Activated gamma-delta T cell (primary cell): ENCODE data around the gene CTNNA3.
"Not testable (repeated sequence)": the region's sequence is repeated elsewhere in the genome, so short reads cannot be mapped to it uniquely, and the experiment has no call there.

Experiments
- DNase-seq: peaks from one replicate; lab custom pipeline; 2025; lab: John Stamatoyannopoulos, UW
- total RNA-seq, 2 donors: gene quantifications; one replicate each; lab custom pipeline; 2026; lab: John Stamatoyannopoulos, UW

Gene CTNNA3
- 0.17 to 0.56 reads per million in 2 donors for total RNA-seq

DNA sequence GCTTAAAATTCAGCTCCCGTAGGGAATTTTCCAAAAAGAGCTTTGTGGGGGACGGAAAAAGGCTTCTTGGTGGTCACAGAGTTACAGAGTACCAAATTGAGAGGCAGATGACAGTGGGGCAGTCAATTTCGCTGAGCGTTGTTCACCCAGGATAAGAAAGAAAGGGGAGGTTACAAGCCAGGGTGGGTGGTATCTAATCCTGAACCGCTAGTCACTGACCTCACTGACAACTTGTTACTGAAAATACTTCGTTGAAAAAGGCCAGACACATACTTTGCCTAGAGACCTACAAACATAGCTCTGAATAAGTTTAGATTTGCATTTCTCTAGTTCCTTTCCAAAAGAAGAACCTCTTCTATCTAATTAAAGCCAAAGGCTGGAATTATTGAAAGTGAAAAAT, at the start of gene CTNNA3:
Gene CTNNA3 (minus strand): TSS at position 167 of the 400 bp plus-strand sequence.
- DNase-seq, result no peak

DNA sequence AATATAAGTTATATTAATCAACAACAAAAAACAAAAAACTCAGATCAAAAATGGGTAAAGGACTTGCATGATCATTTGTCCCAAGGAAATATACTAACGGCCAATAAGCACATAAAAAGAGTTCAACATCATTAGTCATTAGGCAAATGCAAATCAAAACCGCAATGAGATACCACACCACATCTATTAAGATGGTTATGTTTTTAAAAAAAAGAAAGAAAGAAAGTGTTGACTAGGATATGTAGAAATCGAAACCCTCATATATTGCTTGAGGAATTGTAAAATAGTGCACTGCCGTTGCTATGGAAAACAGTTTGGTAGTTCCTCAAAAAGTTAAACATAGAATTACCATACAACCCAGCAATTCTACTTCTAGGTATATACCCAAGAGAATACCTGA, 39.4 kb upstream of the CTNNA3 start:
- no peak for DNase-seq

DNA sequence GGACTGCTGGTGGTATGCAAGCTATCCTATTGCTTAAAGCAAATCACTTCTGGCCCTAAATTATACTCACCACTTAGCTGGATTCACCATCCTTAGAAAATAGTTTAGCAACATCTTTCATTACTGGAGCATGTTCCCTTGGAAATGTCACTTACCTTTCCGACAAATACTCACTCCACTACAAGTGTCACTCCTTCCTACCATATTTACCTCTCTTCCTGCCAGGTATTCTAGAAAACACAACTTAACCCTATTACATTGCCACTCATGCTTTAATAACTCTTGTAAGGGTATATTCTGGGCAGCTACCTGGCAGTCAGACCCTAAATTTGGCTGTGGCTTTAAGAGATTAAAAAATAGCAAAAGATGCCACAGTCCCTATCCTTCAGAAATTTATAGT, 37.5 kb upstream of the CTNNA3 start:
- DNase-seq, result no peak

DNA sequence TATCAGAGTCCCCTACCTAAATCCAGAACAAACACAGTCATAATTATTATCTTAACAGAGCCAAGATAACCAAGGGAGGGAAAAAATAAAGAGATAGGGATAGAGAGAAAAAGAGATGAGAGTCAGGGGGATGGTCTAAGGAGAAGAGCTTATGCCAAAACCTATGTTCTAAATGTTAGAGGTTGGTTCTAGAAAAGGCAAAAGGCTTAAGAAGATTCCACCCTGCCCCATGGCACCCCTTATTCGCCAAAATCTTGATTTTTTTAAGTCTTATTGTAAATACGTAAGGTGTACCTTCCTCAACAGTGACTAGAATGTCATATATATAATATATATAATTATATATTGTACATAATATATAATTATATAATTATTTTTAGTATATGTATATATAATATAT, 29.6 kb upstream of the CTNNA3 start:
- no peak for DNase-seq

DNA sequence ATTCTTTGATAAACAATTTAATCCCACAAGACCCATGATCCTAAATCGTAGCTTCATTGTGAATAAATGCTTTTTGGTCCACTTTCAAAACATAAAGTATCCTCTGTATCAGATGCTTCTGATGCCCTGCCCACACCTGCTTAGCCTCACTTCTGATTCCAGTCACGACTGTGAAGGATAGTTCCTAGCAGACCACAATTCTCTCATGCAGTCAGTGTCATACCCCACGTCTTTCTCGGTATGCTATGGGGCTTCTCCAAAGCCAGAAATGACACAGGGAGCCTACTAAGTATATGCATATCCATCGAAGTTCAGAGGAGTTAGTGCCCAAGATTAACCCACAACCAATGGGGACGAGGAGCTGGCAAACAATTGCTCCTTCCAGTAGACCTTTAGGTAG, 27.6 kb upstream of the CTNNA3 start:
- no peak for DNase-seq

DNA sequence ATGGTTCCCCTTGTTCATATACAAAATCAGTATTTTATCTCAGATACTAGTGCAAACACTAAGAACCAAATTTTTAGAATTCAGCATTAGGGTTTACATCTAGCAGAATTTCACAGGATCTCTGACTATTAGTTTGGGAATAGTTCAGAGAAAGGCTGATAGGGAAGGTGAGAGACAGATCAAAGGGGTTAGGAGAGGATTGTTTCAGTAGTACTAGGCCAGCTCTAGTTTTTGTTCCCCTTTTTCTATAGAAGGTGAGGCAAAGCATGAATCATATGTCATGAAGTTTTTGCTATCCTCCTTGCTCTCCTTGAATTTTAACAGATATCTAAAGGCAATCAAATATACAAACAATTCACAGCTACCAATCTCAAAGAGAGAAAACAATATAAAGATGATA, 26.1 kb upstream of the CTNNA3 start:
- no peak for DNase-seq

DNA sequence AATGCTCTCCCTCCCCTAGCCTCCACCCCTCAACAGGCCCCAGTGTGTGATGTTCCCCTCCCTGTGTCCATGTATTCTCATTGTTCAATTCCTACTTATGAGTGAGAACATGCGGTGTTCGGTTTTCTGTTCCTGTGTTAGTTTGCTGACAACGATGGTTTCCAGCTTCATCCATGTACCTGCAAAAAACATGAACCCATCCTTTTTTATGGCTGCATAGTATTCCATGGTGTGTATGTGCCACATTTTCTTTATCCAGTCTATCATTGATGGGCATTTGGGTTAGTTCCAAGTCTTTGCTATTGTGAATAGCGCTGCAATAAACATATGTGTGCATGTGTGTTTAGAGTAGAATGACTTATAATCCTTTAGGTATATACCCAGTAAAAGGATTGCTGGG, 20.5 kb upstream of the CTNNA3 start:
- not testable (repeated sequence) for DNase-seq

DNA sequence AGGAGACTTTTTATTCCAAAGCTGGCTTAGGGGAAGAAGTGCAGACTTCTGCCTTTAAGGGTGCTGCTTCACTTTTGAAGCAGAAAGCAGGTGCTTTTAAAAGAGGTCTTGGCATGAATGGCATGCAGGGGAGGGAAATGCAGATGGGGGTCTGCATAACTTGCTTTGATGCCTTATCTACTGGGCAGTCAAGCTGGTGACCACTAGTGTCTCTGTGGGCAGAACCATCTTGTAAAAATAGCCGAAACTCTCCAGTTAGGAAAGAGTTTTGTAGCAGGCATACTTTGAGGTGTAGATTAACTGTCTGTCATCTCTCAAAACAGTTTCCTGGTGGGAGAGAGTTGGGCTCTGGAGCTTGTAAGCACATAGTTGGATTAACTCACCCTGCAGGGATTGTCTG, 9.9 kb upstream of the CTNNA3 start:
- DNase-seq, result no peak

DNA sequence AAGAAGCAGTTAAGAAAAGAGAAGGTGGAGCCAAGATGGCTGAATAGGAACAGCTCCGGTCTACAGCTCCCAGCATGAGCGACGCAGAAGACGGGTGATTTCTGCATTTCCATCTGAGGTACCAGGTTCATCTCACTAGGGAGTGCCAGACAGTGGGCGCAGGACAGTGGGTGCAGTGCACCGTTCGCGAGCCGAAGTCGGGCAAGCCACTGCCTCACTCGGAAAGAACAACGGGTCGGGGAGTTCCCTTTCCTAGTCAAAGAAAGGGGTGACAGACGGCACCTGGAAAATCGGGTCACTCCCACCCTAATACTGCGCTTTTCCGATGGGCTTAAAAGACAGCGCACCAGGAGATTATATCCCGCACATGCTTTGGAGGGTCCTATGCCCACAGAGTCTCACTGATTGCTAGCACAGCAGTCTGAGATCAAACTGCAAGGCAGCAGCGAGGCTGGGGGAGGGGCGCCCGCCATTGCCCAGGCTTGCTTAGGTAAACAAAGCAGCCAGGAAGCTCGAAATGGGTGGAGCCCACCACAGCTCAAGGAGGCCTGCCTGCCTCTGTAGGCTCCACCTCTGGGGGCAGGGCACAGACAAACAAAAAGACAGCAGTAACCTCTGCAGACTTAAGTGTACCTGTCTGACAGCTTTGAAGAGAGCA, 3.7 kb upstream of the CTNNA3 start:
- not testable (repeated sequence) for DNase-seq

DNA sequence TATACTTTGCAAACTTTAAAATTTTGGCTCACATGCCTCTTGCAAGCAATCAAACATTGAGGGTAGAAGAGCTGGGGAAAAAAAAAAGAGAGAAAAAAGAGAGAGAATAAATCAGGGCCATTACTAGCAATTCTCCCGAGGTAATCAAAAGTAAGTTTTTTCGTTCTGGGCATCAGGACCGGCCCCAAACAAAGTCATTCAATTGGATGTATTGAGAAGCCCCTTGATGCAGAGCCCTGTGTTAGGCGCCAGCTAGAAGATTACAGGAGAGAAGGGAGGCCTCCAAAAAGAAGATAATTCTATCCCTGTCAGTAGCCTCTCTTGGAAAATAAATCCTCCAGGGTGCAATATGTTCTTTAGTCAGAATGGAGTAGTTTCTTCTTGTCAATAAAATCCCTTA, 2.2 kb upstream of the CTNNA3 start:
- no peak for DNase-seq

DNA sequence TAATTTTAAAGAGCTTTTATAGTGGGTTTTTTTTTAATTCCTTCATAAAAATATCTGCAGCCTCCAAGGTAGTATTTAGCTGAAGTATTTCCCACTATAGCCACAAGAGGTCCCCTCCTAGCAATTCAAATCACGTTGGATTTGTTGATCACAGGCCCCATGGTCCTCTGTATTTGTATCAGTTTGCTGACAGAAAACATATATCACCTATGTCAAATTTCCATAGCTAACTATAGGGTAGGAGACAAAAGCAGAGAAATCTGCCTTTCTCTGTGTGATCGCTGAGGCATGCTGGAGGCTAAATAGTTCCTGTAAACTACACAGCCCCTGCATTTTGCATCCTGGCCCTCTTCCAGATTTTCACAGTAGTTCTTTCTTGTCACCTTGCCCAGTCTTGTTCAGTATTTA, 1.7 kb upstream of the CTNNA3 start:
- no peak for DNase-seq

DNA sequence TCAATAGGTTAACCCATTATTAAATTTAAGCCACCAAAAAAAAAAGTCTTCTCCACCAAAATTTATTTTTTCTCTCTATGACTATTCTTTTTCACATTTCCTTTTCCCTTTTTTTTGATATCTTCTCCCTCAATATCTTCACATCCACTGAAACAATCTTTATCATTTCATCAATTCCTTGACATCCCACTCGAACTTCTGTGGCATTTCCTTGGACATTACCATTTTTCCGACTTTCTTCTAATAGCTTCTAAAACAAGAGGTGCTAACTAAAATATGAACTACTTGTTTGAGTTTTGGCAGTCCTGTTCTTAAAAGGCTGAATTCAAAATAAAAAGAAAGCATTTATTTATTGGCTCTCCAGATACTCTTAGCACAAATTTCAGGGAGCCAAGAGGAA, 684 bp upstream of the CTNNA3 start:
- DNase-seq, result no peak

DNA sequence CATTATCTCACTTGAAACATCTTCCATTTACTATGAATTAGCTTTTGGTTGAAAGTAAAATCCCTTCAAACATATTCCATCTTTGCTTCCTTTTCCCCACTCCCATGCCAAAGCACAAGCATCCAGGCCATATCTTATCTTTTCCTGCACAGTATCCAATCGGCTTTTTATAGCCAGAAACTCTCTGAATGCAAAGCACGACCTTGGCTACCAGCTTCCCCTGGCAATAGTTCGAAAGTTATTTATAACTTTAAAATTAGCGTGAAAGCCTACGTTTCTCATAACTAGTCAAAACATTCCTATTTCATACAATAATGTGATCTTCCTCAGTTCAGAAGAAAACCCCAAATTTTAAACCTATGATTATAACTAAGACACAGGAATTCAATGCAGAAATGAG, 440 bp downstream of the CTNNA3 start:
- no peak for DNase-seq

DNA sequence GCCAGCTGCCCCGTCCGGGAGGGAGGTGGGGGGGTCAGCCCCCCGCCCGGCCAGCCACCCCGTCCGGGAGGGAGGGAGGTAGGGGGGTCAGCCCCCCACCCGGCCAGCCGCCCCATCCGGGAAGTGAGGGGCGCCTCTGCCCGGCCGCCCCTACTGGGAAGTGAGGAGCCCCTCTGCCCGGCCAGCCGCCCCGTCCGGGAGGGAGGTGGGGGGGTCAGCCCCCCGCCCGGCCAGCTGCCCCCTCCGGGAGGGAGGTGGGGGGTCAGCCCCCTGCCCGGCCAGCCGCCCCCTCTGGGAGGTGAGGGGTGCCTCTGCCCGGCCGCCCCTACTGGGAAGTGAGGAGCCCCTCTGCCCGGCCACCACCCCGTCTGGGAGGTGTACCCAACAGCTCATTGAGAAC, 4.1 kb downstream of the CTNNA3 start:
- DNase-seq, result not testable (repeated sequence)

DNA sequence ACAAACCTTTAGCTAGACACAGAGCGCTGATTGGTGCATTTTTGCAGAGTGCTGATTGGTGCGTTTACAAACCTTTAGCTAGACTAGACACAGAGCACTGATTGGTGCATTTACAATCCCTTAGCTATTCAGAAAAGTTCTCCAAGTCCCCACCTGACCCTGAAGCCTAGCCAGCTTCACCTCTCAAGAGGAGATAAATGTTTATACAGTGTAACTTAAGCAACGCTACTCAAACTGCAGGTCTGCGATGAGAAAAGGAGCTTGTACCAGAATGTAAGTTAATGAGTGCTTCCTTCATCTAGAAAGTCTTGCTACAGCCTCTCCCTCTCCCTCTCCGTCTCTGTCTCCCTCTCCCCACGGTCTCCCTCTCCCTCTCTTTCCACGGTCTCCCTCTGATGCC, 5.5 kb downstream of the CTNNA3 start:
- DNase-seq, result not testable (repeated sequence)

DNA sequence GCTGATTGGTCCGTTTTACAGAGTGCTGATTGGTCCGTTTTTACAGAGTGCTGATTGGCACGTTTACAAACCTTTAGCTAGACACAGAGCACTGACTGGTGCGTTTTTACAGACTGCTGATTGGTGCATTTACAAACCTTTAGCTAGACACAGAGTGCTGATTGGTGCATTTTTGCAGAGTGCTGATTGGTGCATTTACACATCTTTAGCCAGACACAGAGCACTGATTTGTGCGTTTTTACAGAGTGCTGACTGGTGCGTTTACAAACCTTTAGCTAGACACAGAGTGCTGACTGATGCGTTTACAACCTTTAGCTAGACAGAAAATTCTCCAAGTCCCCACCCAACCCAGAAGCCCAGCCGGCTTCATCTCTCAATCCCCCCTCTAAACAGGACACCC, 11.9 kb downstream of the CTNNA3 start:
- DNase-seq, result not testable (repeated sequence)

DNA sequence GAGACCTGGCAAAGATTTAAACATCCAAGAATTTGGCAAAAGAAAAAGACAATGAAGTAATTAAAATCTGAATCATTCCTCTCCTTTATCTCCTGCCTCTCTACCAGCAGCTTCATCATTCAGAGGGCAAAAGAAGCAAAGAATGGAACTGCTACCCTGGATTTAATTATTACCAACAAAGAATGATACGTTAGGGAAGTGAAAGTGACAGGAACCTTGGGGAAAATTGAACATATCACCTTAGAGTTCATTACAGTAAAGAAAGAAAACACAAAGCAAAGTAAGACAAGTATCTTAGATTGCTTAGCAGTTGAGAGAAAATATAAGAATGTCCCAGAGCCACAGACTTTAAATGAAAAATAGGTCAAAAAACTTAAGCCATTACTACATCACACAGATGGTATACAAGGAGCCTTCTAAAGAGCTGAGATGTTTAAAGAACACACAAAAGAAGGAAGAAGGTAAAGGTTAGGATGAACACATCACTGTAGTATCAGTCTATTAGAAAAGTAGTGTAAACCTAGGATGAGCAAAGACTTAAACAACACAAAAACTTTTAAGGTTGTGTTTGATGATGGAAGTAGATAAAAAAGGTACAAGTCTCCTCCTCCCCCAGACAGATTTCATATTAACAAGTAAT, 17.5 kb downstream of the CTNNA3 start:
- no peak for DNase-seq

DNA sequence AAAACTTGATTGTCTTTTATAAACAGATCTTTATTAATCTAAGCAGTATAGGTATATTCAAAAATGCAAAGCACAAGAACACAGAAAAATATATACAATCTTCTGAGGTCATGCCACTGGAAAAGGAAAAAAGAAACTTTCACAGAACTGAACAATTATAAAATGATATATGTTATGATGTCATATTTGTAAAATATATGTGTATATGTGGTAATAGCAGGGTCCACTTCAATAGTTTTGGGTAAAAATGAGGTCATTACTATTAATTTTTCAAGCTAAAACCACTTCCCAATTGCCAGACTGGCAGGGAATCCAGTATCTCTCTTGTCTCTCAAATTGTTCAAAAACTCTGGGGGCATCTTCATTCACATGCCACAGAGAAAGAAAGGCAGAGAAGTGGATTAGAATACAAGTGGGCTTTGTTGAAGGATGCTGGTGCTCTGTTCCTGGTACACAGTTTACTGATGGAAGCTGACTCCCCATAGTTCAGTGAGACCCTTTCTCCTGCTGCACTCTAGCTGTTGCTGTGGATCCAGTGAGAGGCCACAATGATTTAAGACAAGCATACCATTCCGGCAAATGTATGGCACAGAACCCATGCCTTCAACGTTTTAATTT, 19.7 kb downstream of the CTNNA3 start:
- DNase-seq, result no peak

DNA sequence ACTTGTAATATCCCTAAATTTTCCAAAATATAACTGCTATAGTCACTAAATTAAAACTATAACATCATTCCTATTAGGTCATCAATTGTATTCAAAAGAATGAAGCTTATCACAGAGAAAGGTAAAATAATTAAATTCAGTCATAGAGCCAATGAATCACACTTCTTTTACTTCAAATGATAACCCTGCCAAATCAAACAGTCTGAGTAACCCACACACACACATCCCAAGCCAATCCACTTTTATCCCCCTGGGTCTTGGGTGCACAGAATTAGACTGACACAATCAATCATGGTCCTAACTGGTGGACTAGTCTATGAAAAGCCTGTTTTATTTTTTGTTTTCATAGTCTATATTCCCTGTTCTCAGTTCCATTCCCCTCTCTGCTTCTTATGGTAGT, 25.6 kb downstream of the CTNNA3 start:
- DNase-seq, result no peak

DNA sequence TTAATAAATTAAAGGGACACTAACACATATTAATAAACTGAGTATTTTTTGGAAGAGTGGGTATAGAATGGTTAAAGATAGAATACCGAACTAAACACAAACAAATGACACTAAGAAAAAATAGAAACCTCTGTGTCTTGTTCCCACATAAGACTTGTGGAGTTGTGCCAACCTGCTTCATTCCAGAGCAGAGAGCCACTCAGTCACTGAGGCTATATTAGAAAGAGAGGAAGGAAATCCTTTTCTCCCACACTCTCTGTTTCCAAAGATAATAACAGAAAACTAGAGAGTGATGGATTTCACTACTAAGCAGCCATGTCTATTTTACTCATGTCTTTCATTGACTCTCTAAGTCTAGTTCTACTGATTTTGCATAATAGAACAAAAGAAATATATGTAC, 26.0 kb downstream of the CTNNA3 start:
- no peak for DNase-seq

DNA sequence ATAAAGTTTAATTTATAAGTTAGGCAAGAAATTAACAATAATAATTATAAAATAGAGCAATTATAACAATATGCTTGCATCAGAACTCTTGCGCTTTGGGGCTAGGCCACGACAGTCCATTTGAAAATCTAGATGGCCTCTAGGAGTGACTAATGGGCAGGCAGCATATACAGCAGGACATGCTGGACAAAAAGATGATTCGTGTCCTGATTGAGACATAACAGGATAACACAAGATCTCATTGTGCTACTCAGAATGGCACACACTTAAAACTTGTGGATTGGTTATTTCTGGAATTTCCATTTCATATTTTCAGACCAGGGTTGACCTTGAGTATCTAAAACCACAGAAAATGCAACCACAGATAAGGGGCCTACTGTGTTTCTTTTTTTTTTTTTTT, 27.5 kb downstream of the CTNNA3 start:
- no peak for DNase-seq

DNA sequence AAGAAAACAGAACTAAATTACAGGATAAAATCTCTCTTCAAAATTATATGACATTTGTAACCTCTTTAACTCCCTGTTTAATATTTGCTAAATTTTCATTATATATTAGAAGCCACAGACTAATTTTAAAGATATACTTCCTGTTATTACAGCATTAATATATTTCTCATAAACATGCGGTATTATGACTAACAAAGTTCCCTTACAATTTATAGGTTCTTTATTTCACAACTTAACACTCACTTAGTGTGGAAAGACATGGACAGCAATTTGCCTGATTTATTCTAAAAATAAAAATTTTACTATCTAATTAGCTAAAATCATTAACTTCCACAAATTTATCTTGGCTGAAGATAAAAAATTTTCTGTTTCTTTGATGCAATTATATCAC, 29.0 kb downstream of the CTNNA3 start:
- no peak for DNase-seq

DNA sequence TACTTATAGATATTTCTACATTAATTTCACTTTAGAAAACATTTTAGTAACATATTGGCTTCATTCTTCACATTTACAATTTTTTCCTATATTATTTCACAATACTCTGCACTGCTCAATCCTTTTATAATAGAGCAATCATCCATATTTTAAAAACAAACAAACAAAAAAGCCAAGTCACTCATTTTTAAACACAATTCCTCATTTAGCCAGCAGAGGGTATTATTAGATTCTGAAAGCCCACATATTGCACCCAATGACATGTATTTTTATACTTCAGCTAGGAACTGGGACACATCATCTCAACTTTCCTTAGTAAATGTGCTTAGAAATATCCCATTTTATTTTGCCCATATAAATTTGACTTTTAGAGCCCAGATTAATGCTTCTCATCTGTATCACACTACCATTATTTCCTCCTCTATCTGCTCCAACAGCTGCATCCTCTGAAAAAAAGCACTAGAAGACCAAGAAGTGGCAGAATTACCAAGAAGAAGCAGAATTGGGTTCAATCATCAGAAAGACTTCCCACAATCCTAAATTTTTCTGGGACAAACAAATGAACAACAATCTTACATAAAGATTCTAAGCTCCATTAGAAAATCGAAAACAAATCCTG, 29.5 kb downstream of the CTNNA3 start:
- DNase-seq, result no peak
